GM23248 (cell line): ENCODE results near the gene HHEX.

Source experiments
- EZH2 ChIP-seq: fragments of 200-600 bp; sonication (generic); IDR thresholded peaks from 2 replicates; pipeline ENCODE4 v1.6.1; 2018; ENCODE audit warnings: antibody characterized with exemption, mild to moderate bottlenecking; ENCODE audit not compliant: insufficient read depth, poor library complexity, severe bottlenecking
- EZH2phosphoT487 ChIP-seq: fragments of 200-600 bp; sonication (generic); IDR thresholded peaks from 2 replicates; pipeline ENCODE4 v1.6.1; 2018; ENCODE audit warnings: antibody characterized with exemption, moderate library complexity, mild to moderate bottlenecking, low read depth; ENCODE audit not compliant: insufficient read depth

DNA sequence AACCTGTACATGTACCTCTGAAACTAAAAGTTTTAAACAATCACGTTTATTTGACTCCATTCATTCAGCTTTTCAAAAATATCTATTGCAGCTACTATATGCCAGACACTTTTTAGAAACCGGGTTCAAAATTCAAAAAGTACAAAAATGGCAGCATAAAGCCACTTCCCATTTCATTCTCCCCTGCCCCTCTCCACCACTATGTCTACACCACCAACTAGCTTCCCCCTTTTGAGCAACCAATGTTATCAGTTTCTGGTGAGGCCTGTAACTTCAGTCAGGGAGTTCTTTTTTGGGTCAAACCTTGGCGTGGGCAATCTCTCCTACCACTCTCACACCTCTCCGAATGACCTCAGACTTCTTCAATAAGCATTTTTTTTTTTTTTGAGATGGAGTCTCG lies 11.5 kb upstream of the HHEX start:
- no peak for TF ChIP-seq EZH2phosphoT487
- no peak for TF ChIP-seq EZH2
